Neuronal stem cell (in vitro differentiated cells): ENCODE data around the gene ABCD2.

Experiments used
- DNase-seq: peaks from one replicate; pipeline ENCODE4 v3.0.0-alpha.2; 2013; ENCODE audit warnings: low spot score
- H2AFZ ChIP-seq: one replicate; pipeline ENCODE4 v1.6.1; 2013; ENCODE audit warnings: mild to moderate bottlenecking, low read length, inconsistent platforms
- H2AK5ac ChIP-seq: 2 replicates; pipeline ENCODE4 v1.6.1; 2013; ENCODE audit warnings: low read depth, mild to moderate bottlenecking, inconsistent platforms, low read length, moderate library complexity, mixed read lengths
- H2BK120ac ChIP-seq: 2 replicates; pipeline ENCODE4 v1.6.1; 2013; ENCODE audit warnings: low read depth, mild to moderate bottlenecking, inconsistent platforms, low read length, moderate library complexity, mixed read lengths
- H2BK12ac ChIP-seq: one replicate; pipeline ENCODE4 v1.6.1; 2013; ENCODE audit warnings: low read length, inconsistent platforms
- H2BK15ac ChIP-seq: 2 replicates; pipeline ENCODE4 v1.6.1; 2013; ENCODE audit warnings: mild to moderate bottlenecking, low read length, inconsistent platforms, mixed read lengths
- H2BK5ac ChIP-seq: one replicate; pipeline ENCODE4 v1.6.1; 2013; ENCODE audit warnings: inconsistent platforms, mild to moderate bottlenecking, low read length, moderate library complexity
- H3K14ac ChIP-seq: one replicate; pipeline ENCODE4 v1.6.1; 2013; ENCODE audit warnings: low read length, inconsistent platforms
- H3K18ac ChIP-seq: 2 replicates; pipeline ENCODE4 v1.6.1; 2013; ENCODE audit warnings: low read length, inconsistent platforms
- H3K23ac ChIP-seq: 2 replicates; pipeline ENCODE4 v1.6.1; 2013; ENCODE audit warnings: low read depth, mild to moderate bottlenecking, mixed read lengths, low read length, inconsistent platforms; ENCODE audit not compliant: poor library complexity
- H3K27ac ChIP-seq: replicated peaks from 3 replicates; pipeline ENCODE4 v1.5.1; 2013; ENCODE audit warnings: low read length, inconsistent platforms
- H3K27me3 ChIP-seq, 3 experiments: 2 replicates each; pipeline ENCODE4 v1.6.1; 2013; ENCODE audit warnings: low read length in 3 of 3, mild to moderate bottlenecking in 2 of 3, inconsistent platforms in 1 of 3, low read depth in 1 of 3, mixed read lengths in 1 of 3, moderate library complexity in 1 of 3; ENCODE audit not compliant: control insufficient read depth in 3 of 3, insufficient read depth in 3 of 3
- H3K36me3 ChIP-seq, 2 donors: replicated peaks in 1 of 2; 2 replicates each; pipeline ENCODE4 v1.6.1; 2013; ENCODE audit warnings: low read length in 2 of 2; ENCODE audit not compliant: control insufficient read depth in 2 of 2, insufficient read depth in 2 of 2
- H3K4ac ChIP-seq: 2 replicates; pipeline ENCODE4 v1.6.1; 2013; ENCODE audit warnings: inconsistent platforms, mild to moderate bottlenecking, low read length, moderate library complexity
- H3K4me1 ChIP-seq, 2 donors: 1 replicate in 1 of 2; 2 replicates in 1 of 2; pipeline ENCODE4 v1.6.1; 2013; ENCODE audit warnings: low read length in 2 of 2, low read depth in 1 of 2; ENCODE audit not compliant: control insufficient read depth in 2 of 2, insufficient read depth in 1 of 2
- H3K4me2 ChIP-seq: one replicate; pipeline ENCODE4 v1.6.1; 2013; ENCODE audit warnings: mild to moderate bottlenecking, low read length, inconsistent platforms; ENCODE audit not compliant: insufficient read depth, poor library complexity, severe bottlenecking
- H3K4me3 ChIP-seq, 2 donors: 2 replicates each; pipeline ENCODE4 v1.5.1; 2013; ENCODE audit warnings: low read length in 2 of 2, mild to moderate bottlenecking in 2 of 2, inconsistent platforms in 1 of 2, moderate library complexity in 1 of 2
- H3K79me1 ChIP-seq: one replicate; pipeline ENCODE4 v1.6.1; 2013; ENCODE audit warnings: low read depth, mild to moderate bottlenecking, inconsistent platforms, low read length, moderate library complexity
- H3K9ac ChIP-seq: one replicate; pipeline ENCODE4 v1.6.1; 2013; ENCODE audit warnings: mild to moderate bottlenecking, low read depth, low read length, inconsistent platforms; ENCODE audit not compliant: poor library complexity
- H3K9me3 ChIP-seq, 2 donors: replicated peaks in 1 of 2; 2 replicates each; pipeline versions ENCODE3 to v1.6.1; 2013; ENCODE audit warnings: low read length in 2 of 2, mild to moderate bottlenecking in 2 of 2, inconsistent platforms in 1 of 2, low read depth in 1 of 2, mixed read lengths in 1 of 2, moderate library complexity in 1 of 2; ENCODE audit not compliant: control insufficient read depth in 2 of 2, insufficient read depth in 1 of 2
- H4K8ac ChIP-seq: one replicate; pipeline ENCODE4 v1.6.1; 2013; ENCODE audit warnings: low read depth, mild to moderate bottlenecking, inconsistent platforms, low read length, moderate library complexity
- H4K91ac ChIP-seq: one replicate; pipeline ENCODE4 v1.6.1; 2013; ENCODE audit warnings: low read length, low read depth, mild to moderate bottlenecking, inconsistent platforms; ENCODE audit not compliant: poor library complexity
- WGBS, 2 donors: extraction: QIAGEN DNeasy Blood & Tissue Kit; methylation state at CpG; one replicate each; pipeline ENCODE4 v1.1.7; 2013; ENCODE audit warnings: missing lambda C conversion rate in 2 of 2, mixed read lengths in 1 of 2; ENCODE audit not compliant: insufficient read length in 2 of 2, insufficient replicate concordance in 1 of 2; ENCODE audit errors: extremely low coverage in 2 of 2; 5-methylcytosine and 5-hydroxymethylcytosine counted together

Gene ABCD2

GRCh38 chr12:39610436-39611025 is 9.1 kb downstream of the ABCD2 start:
- no peak overlapping the region for H2BK12ac ChIP-seq
- H3K36me3 ChIP-seq: no peaks in the 10 kb centered on the region
- no peak for DNase-seq
- H3K18ac ChIP-seq: no peak overlapping the region
- H3K79me1 ChIP-seq: no peaks in the 10 kb centered on the region
- H3K27ac ChIP-seq: no peak overlapping the region
- H4K91ac ChIP-seq: no peak overlapping the region
- no peak overlapping the region for H2AFZ ChIP-seq
- H3K4me3 ChIP-seq: no peak overlapping the region
- H3K9ac ChIP-seq: no peak overlapping the region
- WGBS, 2 donors: no CpG with 5 or more reads among the region's 1 CpG
- H3K9me3 ChIP-seq: no peaks in the 10 kb centered on the region
- H2BK15ac ChIP-seq: no peak overlapping the region
- no peak overlapping the region for H3K14ac ChIP-seq
- no peak overlapping the region for H2BK5ac ChIP-seq
- no peak overlapping the region for H3K4ac ChIP-seq
- no peak overlapping the region for H3K23ac ChIP-seq
- H3K27me3 ChIP-seq: no peaks in the 10 kb centered on the region
- no peaks in the 10 kb centered on the region for H3K4me1 ChIP-seq
- no peak overlapping the region for H3K4me2 ChIP-seq
- H4K8ac ChIP-seq: no peak overlapping the region
- H2BK120ac ChIP-seq: no peak overlapping the region
- no peak overlapping the region for H2AK5ac ChIP-seq

GRCh38 chr12:39606712-39607423 is 12.7 kb downstream of the ABCD2 start:
- Histone ChIP-seq H2BK5ac (no peak overlapping the region), H3K36me3 (no peaks in the 10 kb centered on the region), H2AFZ (no peak overlapping the region), H3K9me3 (no peaks in the 10 kb centered on the region), H3K79me1 (no peaks in the 10 kb centered on the region), H3K27ac (no peak overlapping the region), H2BK120ac (no peak overlapping the region), H2AK5ac (no peak overlapping the region), H3K4ac (no peak overlapping the region), H3K9ac (no peak overlapping the region), H2BK15ac (no peak overlapping the region), H3K27me3 (no peaks in the 10 kb centered on the region), H3K4me1 (no peaks in the 10 kb centered on the region), H3K14ac (no peak overlapping the region), H4K91ac (no peak overlapping the region), H3K23ac (no peak overlapping the region), H3K4me3 (no peak overlapping the region), H4K8ac (no peak overlapping the region), H2BK12ac (no peak overlapping the region), H3K4me2 (no peak overlapping the region), H3K18ac (no peak overlapping the region)
- no peak for DNase-seq
- no CpG with 5 or more reads among the region's 4 CpGs for WGBS, 2 donors

- Histone ChIP-seq H2BK12ac (no peak overlapping the region), H3K14ac (no peak overlapping the region), H3K79me1 (no peaks in the 10 kb centered on the region), H3K4me1 (no peaks in the 10 kb centered on the region), H3K9ac (no peak overlapping the region), H4K91ac (no peak overlapping the region), H3K23ac (no peak overlapping the region), H2AK5ac (no peak overlapping the region), H2BK5ac (no peak overlapping the region), H3K27me3 (no peaks in the 10 kb centered on the region), H3K4me3 (no peak overlapping the region), H2BK15ac (no peak overlapping the region), H3K27ac (no peak overlapping the region), H2BK120ac (no peak overlapping the region), H3K4me2 (no peak overlapping the region), H4K8ac (no peak overlapping the region), H3K18ac (no peak overlapping the region), H3K36me3 (no peaks in the 10 kb centered on the region), H3K9me3 (no peaks in the 10 kb centered on the region), H3K4ac (no peak overlapping the region), H2AFZ (no peak overlapping the region)
- WGBS, 2 donors: no CpG with 5 or more reads among the region's 3 CpGs
- no peak for DNase-seq
Measured at GRCh38 chr12:39605996-39606395, 13.6 kb downstream of the ABCD2 start.

DNA sequence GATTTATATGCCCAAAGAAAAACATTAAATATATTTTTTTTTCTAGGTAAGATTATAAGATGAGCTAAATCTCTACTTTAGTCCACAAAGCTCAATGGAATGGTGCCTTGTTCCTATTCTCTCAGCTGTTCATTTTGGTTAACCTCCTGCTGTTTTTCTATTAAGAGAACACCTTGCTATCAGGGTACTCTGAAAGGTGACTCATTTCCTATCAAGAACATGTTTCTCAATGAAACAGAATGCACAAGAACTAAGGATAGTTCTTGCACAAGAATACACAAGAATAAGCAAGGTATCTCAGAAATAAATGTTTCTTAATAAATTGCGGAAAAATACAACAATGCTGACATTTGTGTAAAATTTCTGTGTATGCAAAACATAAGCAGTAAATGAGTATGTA is 14.1 kb downstream of the ABCD2 start:
- no peak overlapping the region for H2AK5ac ChIP-seq
- no peaks in the 10 kb centered on the region for H3K9me3 ChIP-seq
- H3K36me3 ChIP-seq: no peaks in the 10 kb centered on the region
- H3K4ac ChIP-seq: no peak overlapping the region
- no peak overlapping the region for H3K18ac ChIP-seq
- no peak overlapping the region for H3K4me3 ChIP-seq
- WGBS, 2 donors: no CpG with 5 or more reads among the region's 1 CpG
- no peak overlapping the region for H3K9ac ChIP-seq
- no peaks in the 10 kb centered on the region for H3K4me1 ChIP-seq
- no peak overlapping the region for H3K27ac ChIP-seq
- no peak overlapping the region for H2AFZ ChIP-seq
- no peak overlapping the region for H2BK5ac ChIP-seq
- H3K4me2 ChIP-seq: no peak overlapping the region
- no peak overlapping the region for H4K8ac ChIP-seq
- H4K91ac ChIP-seq: no peak overlapping the region
- no peaks in the 10 kb centered on the region for H3K27me3 ChIP-seq
- no peak overlapping the region for H3K14ac ChIP-seq
- no peak overlapping the region for H2BK15ac ChIP-seq
- H2BK12ac ChIP-seq: no peak overlapping the region
- H2BK120ac ChIP-seq: no peak overlapping the region
- no peak for DNase-seq
- no peaks in the 10 kb centered on the region for H3K79me1 ChIP-seq
- no peak overlapping the region for H3K23ac ChIP-seq
